IMR-90 (cell line): ENCODE measurements around the gene LRRC26. TPM values are rescaled to one million over a fixed set of nuclear protein-coding genes. Genes with fewer than 3 reads are reported as not detected.

Experiments used
- ATAC-seq: fragments of 200-7000 bp; cut with Tn5 transposase; 2 replicates; pipeline ENCODE4 v1.9.1; 2020; ENCODE audit warnings: low read depth, mild to moderate bottlenecking, moderate library complexity
- BruUV-seq: library from RNA; stranded (reverse); fragments of 400-500 nt; replicated peaks from 2 replicates; lab custom pipeline; 2021; lab: Mats Ljungman, UMichigan
- CTCF ChIA-PET: fragments of 300-600 bp; formaldehyde crosslinking; extraction: SDS; loops from one replicate; lab custom pipeline; 2021; ENCODE audit warnings: antibody characterized with exemption; lab: Yijun Ruan, JAX
- POLR2A ChIA-PET: fragments of 300-600 bp; sonication (Branson Sonifier 250); formaldehyde crosslinking; loops from one replicate; lab custom pipeline; 2022; ENCODE audit warnings: antibody characterized with exemption; ENCODE audit not compliant: unreplicated experiment; lab: Charles Lee
- DNase-seq: peaks from one replicate; pipeline ENCODE4 v3.0.0; 2013
- H2AFZ ChIP-seq: replicated peaks from 2 replicates; pipeline ENCODE3; 2013; ENCODE audit warnings: low read length, mild to moderate bottlenecking; ENCODE audit not compliant: poor library complexity
- H2AK5ac ChIP-seq: 2 replicates; pipeline ENCODE4 v1.6.1; 2013; ENCODE audit warnings: low read depth, low read length, inconsistent platforms
- H2AK9ac ChIP-seq: replicated peaks from 2 replicates; pipeline ENCODE3; 2013; ENCODE audit warnings: mild to moderate bottlenecking, low read depth, low read length, moderate library complexity; ENCODE audit not compliant: poor library complexity
- H2BK120ac ChIP-seq: 2 replicates; pipeline ENCODE4 v1.6.1; 2013; ENCODE audit warnings: low read depth, low read length, inconsistent platforms
- H2BK15ac ChIP-seq: 3 replicates; pipeline ENCODE4 v1.6.1; 2013; ENCODE audit warnings: low read depth, low read length, inconsistent platforms
- H2BK20ac ChIP-seq: 2 replicates; pipeline ENCODE4 v1.6.1; 2013; ENCODE audit warnings: low read depth, mild to moderate bottlenecking, inconsistent platforms, low read length, moderate library complexity
- H2BK5ac ChIP-seq: 2 replicates; pipeline ENCODE4 v1.6.1; 2013; ENCODE audit warnings: mild to moderate bottlenecking, low read depth, low read length, inconsistent platforms; ENCODE audit not compliant: poor library complexity, severe bottlenecking
- H3K14ac ChIP-seq: replicated peaks from 2 replicates; pipeline ENCODE4 v1.6.1; 2013; ENCODE audit warnings: low read depth, low read length, inconsistent platforms
- H3K18ac ChIP-seq: 2 replicates; pipeline ENCODE4 v1.6.1; 2013; ENCODE audit warnings: low read depth, low read length, control low read depth
- H3K23ac ChIP-seq: 2 replicates; pipeline ENCODE4 v1.6.1; 2013; ENCODE audit warnings: low read depth, low read length, inconsistent platforms
- H3K27ac ChIP-seq: 2 replicates; pipeline ENCODE4 v1.5.1; 2013; ENCODE audit warnings: mild to moderate bottlenecking, control low read depth, low read length; ENCODE audit not compliant: insufficient read depth
- H3K27me3 ChIP-seq: 2 replicates; pipeline ENCODE4 v1.6.1; 2013; ENCODE audit warnings: low read length; ENCODE audit not compliant: control insufficient read depth, insufficient read depth
- H3K36me3 ChIP-seq: 2 replicates; pipeline ENCODE4 v1.6.1; 2013; ENCODE audit warnings: low read length, mixed read lengths; ENCODE audit not compliant: control insufficient read depth, insufficient read depth
- H3K4ac ChIP-seq: 2 replicates; pipeline ENCODE4 v1.6.1; 2013; ENCODE audit warnings: low read depth, low read length, inconsistent platforms
- H3K4me1 ChIP-seq: 2 replicates; pipeline ENCODE4 v1.6.1; 2013; ENCODE audit warnings: low read length, mixed read lengths; ENCODE audit not compliant: control insufficient read depth, insufficient read depth
- H3K4me2 ChIP-seq: 2 replicates; pipeline ENCODE4 v1.6.1; 2013; ENCODE audit warnings: low read depth, mild to moderate bottlenecking, control low read depth, low read length, moderate library complexity
- H3K4me3 ChIP-seq: 2 replicates; pipeline ENCODE4 v1.5.1; 2013; ENCODE audit warnings: low read depth, mild to moderate bottlenecking, control low read depth, low read length, moderate library complexity; ENCODE audit not compliant: insufficient read depth
- H3K56ac ChIP-seq: 2 replicates; pipeline ENCODE4 v1.6.1; 2013; ENCODE audit warnings: low read length, inconsistent platforms; ENCODE audit not compliant: insufficient read depth; ENCODE audit errors: extremely low read depth
- H3K79me1 ChIP-seq, 2 experiments: 2 replicates each; pipeline ENCODE4 v1.6.1; 2013; ENCODE audit warnings: low read length in 2 of 2, inconsistent platforms in 1 of 2, low read depth in 1 of 2
- H3K9ac ChIP-seq: 2 replicates; pipeline ENCODE4 v1.6.1; 2013; ENCODE audit warnings: low read depth, low read length, control low read depth
- H3K9me1 ChIP-seq: 2 replicates; pipeline ENCODE4 v1.6.1; 2013; ENCODE audit warnings: low read length, inconsistent platforms; ENCODE audit not compliant: insufficient read depth
- H3K9me3 ChIP-seq: 2 replicates; pipeline ENCODE4 v1.6.1; 2013; ENCODE audit warnings: low read length; ENCODE audit not compliant: control insufficient read depth, insufficient read depth
- H4K20me1 ChIP-seq: 2 replicates; pipeline ENCODE4 v1.6.1; 2013; ENCODE audit warnings: low read length, inconsistent platforms; ENCODE audit not compliant: insufficient read depth
- H4K5ac ChIP-seq: 2 replicates; pipeline ENCODE4 v1.6.1; 2013; ENCODE audit warnings: mild to moderate bottlenecking, low read depth, low read length, control low read depth
- H4K8ac ChIP-seq, 2 experiments: 2 replicates each; pipeline ENCODE4 v1.6.1; 2013; ENCODE audit warnings: low read depth in 2 of 2, low read length in 2 of 2, control low read depth in 1 of 2, inconsistent platforms in 1 of 2
- H4K91ac ChIP-seq: 2 replicates; pipeline ENCODE4 v1.6.1; 2013; ENCODE audit warnings: low read depth, low read length, inconsistent platforms; ENCODE audit not compliant: insufficient read depth
- CEBPB ChIP-seq: IDR thresholded peaks from 2 replicates; pipeline ENCODE4 v1.6.1; 2012; ENCODE audit warnings: low read depth, low read length, improper control_type of control experiment
- CTCF ChIP-seq: conservative IDR thresholded peaks from 2 replicates; pipeline ENCODE4 v1.5.1; 2012; ENCODE audit warnings: mild to moderate bottlenecking, low read depth, low read length, improper control_type of control experiment
- MAFK ChIP-seq: IDR thresholded peaks from 2 replicates; pipeline ENCODE4 v1.6.1; 2012; ENCODE audit warnings: low read depth, low read length, improper control_type of control experiment
- MXI1 ChIP-seq: IDR thresholded peaks from 2 replicates; pipeline ENCODE4 v1.6.1; 2012; ENCODE audit warnings: low read depth, mild to moderate bottlenecking, low read length, moderate library complexity, borderline replicate concordance
- POLR2A ChIP-seq: IDR thresholded peaks from 2 replicates; pipeline ENCODE4 v1.6.1; 2012; ENCODE audit warnings: mild to moderate bottlenecking, low read depth, low read length
- RAD21 ChIP-seq: IDR thresholded peaks from 2 replicates; pipeline ENCODE4 v1.6.1; 2012; ENCODE audit warnings: low read length, improper control_type of control experiment
- SMC3 ChIP-seq: fragments of 150-350 bp; IDR thresholded peaks from 2 replicates; pipeline ENCODE4 v1.6.1; 2016; ENCODE audit warnings: low read depth, mild to moderate bottlenecking, antibody characterized with exemption, low read length, moderate library complexity
- WGBS, 2 experiments: methylation state at CpG; one replicate each; pipeline versions ENCODE4 v1.1.5 to v1.1.7; 2013; ENCODE audit warnings: missing lambda C conversion rate in 2 of 2; ENCODE audit not compliant: insufficient read length in 1 of 2; ENCODE audit errors: extremely low coverage in 2 of 2; 5-methylcytosine and 5-hydroxymethylcytosine counted together
- dilution Hi-C: fragments of 300-500 bp; cut with HindIII; formaldehyde crosslinking; loops from one replicate; pipeline ENCODE4 v1.14.3; 2018; ENCODE audit warnings: low sequenced_read_pairs; ENCODE audit not compliant: unreplicated experiment
- in situ Hi-C: fragments of 300-500 bp; cut with MboI; formaldehyde crosslinking; loops from 3 replicates; pipeline ENCODE4 v1.14.3; 2019; ENCODE audit warnings: low sequenced_read_pairs, inconsistent platforms, mixed read lengths
- intact Hi-C: fragments of 100-400 bp; cut with micrococcal nuclease; formaldehyde crosslinking; loops from 2 replicates; pipeline ENCODE4 v1.10.0; 2022
- polyA plus RNA-seq, 3 experiments: library from polyadenylated mRNA; depleted of rRNA; stranded (reverse); fragments of >200 nt; gene quantifications; 2 replicates each; pipeline ENCODE4 v1.2.3, GENCODE V29; 2012; ENCODE audit warnings: low replicate concordance in 1 of 3
- total RNA-seq: library from RNA; depleted of rRNA; stranded (reverse); fragments of >200 nt; gene quantifications from 2 replicates; pipeline ENCODE4 v1.2.3, GENCODE V29; 2012

Gene LRRC26
- total and polyA plus RNA-seq, 2 of the 4 experiments (the other 2 are of a cell fraction) = not detected

GRCh38 chr9:137141050-137141810 lies 28.6 kb downstream of the LRRC26 start:
- Histone ChIP-seq H4K91ac (no peak overlapping the region), H3K4me1 (no peaks in the 10 kb centered on the region; the same call in 1 of the 2 replicates), H3K23ac (no peak overlapping the region), H2AFZ (no peak overlapping the region), H2BK15ac (no peak overlapping the region), H3K27me3 (peaks cover 63% of the 10 kb centered on the region), H3K79me1 (no peaks in the 10 kb centered on the region), H3K14ac (no peak overlapping the region), H3K4me2 (no peak overlapping the region), H3K18ac (no peak overlapping the region), H3K27ac (no peak overlapping the region), H3K9ac (no peak overlapping the region), H3K36me3 (no peaks in the 10 kb centered on the region), H4K20me1 (no peaks in the 10 kb centered on the region; the same call in 1 of the 2 replicates), H3K4me3 (no peak overlapping the region), H2BK20ac (no peak overlapping the region), H3K9me3 (no peaks in the 10 kb centered on the region), H4K8ac (no peak overlapping the region), H4K5ac (no peak overlapping the region), H2AK9ac (no peak overlapping the region), H3K9me1 (peaks cover 4% of the 10 kb centered on the region; the same call in 1 of the 2 replicates), H3K56ac (no peak overlapping the region), H3K4ac (no peak overlapping the region), H2AK5ac (no peak overlapping the region), H2BK5ac (no peak overlapping the region), H2BK120ac (no peak overlapping the region)
- dilution Hi-C loops (no loop called here), intact Hi-C loops (no loop called here), in situ Hi-C loops (no loop called here)
- ATAC-seq (no peak), DNase-seq (no peak)
- no TSS peak for BruUV-seq
- TF ChIP-seq POLR2A = no peak
- no peak for TF ChIP-seq SMC3
- no peak for TF ChIP-seq RAD21
- TF ChIP-seq CEBPB = no peak
- no peak for TF ChIP-seq CTCF
- no peak for TF ChIP-seq MAFK
- TF ChIP-seq MXI1 = no peak
- POLR2A ChIA-PET = no interaction called here
- CTCF ChIA-PET = no interaction called here
- 63% methylated on average over 5 of the region's 17 CpGs; no CpG with 5 or more reads in 1 of the 2 experiments for WGBS, 2 experiments
